Progenitor cell of endocrine pancreas (in vitro differentiated cells): Measurements from ENCODE around the gene CCL28. TPM values are rescaled to one million over a fixed set of nuclear protein-coding genes. Genes with fewer than 3 reads are reported as not detected.

ENCODE experiments used
- DNase-seq: peaks from one replicate; pipeline ENCODE4 v3.0.0; 2021; ENCODE audit warnings: low spot score; ENCODE audit not compliant: unreplicated experiment
- H3K27ac Mint-ChIP-seq: 2 replicates; pipeline ENCODE4 v1.8.0; 2021; ENCODE audit warnings: mild to moderate bottlenecking, moderate library complexity, mixed read lengths
- H3K27me3 Mint-ChIP-seq: 2 replicates; pipeline ENCODE4 v1.8.0; 2021; ENCODE audit warnings: mixed read lengths
- H3K36me3 Mint-ChIP-seq: 2 replicates; pipeline ENCODE4 v1.8.0; 2022; ENCODE audit warnings: mixed read lengths; ENCODE audit not compliant: insufficient read depth
- H3K4me1 Mint-ChIP-seq: 2 replicates; pipeline ENCODE4 v1.8.0; 2021; ENCODE audit warnings: low read depth, mixed read lengths
- H3K4me3 Mint-ChIP-seq: 2 replicates; pipeline ENCODE4 v1.8.0; 2021; ENCODE audit warnings: low read depth, mild to moderate bottlenecking, moderate library complexity, mixed read lengths
- H3K9me3 Mint-ChIP-seq: 2 replicates; pipeline ENCODE4 v1.8.0; 2021; ENCODE audit warnings: low read depth, mixed read lengths
- total RNA-seq: library from RNA; stranded (reverse); gene quantifications from 2 replicates; pipeline ENCODE4 v1.2.1, GENCODE V29; 2021
- TF ChIP-seq, protein P1 (sequence below): fragments of 200-600 bp; sonication (generic); IDR thresholded peaks from one replicate; pipeline ENCODE4 v1.5.0; 2021; ENCODE audit warnings: antibody characterized with exemption, mild to moderate bottlenecking; ENCODE audit not compliant: unreplicated experiment

The CCL28 gene
- total RNA-seq, 1 donor from 2014 or later = not detected

DNA sequence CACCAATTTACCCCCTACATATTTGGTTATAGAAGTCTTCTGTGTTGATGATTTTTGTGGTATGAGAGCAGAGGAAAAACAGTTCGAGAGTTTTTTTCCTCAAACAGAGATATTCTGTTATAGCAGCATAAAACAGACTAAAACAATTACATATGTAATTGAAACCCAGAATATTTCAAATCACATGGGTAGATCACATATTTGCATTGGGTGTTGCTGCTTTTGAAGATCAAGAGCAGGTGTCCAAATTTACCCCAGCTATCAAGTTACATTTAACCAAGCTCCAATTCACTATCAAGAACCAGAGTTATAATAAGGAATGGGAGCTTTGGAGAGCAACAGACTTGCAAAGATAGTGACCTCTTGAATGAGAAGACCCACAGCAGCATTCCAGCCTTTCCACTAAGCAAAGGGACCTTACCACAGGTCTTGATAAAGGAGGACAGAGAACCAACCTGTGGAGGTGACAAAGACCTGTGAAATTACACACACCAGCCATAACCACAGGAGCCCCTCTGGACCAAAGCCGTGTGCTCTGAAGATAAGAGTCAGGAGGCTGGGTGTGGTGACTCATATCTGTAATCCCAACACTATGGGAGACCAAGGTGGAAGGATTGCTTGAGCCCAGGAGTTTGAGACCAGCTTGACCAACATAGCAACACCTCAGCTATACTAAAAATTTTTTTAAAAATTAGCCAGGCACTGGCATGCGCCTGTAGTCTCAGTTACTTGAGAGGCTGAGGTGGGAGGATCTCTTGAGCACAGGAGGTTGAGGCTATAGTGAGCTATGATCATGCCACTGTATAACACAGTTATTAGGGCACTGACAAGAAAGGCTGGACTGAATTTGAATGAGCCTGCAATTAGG is 4.0 kb upstream of the CCL28 start:
- no peak for DNase-seq
- Mint-ChIP-seq H3K9me3 (no peaks in the 10 kb centered on the region), H3K27ac (no peak overlapping the region), H3K4me3 (no peak overlapping the region), H3K27me3 (no peaks in the 10 kb centered on the region), H3K36me3 (no peaks in the 10 kb centered on the region), H3K4me1 (no peaks in the 10 kb centered on the region)
- TF ChIP-seq, protein P1, sequence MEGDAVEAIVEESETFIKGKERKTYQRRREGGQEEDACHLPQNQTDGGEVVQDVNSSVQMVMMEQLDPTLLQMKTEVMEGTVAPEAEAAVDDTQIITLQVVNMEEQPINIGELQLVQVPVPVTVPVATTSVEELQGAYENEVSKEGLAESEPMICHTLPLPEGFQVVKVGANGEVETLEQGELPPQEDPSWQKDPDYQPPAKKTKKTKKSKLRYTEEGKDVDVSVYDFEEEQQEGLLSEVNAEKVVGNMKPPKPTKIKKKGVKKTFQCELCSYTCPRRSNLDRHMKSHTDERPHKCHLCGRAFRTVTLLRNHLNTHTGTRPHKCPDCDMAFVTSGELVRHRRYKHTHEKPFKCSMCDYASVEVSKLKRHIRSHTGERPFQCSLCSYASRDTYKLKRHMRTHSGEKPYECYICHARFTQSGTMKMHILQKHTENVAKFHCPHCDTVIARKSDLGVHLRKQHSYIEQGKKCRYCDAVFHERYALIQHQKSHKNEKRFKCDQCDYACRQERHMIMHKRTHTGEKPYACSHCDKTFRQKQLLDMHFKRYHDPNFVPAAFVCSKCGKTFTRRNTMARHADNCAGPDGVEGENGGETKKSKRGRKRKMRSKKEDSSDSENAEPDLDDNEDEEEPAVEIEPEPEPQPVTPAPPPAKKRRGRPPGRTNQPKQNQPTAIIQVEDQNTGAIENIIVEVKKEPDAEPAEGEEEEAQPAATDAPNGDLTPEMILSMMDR = no peak

DNA sequence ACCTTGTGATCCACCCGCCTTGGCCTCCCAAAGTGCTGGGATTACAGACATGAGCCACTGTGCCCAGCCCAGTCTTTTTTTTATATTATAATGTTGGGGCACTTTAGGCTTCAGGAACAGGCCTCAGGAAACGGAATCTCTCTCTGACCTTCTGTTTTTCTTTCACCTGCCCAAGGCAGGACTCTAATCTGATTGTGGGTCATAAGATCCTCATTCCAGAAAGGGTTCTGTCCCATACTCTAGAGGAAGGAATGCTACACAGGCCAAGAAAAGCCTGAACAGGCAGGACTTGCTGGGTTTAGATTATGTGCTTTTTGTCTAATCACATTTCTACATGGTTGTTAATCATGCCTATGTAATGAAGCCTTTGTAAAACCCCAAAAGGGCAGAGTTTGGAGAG is 1.8 kb upstream of the CCL28 start:
- Mint-ChIP-seq H3K36me3 (no peaks in the 10 kb centered on the region), H3K4me1 (no peaks in the 10 kb centered on the region), H3K9me3 (no peaks in the 10 kb centered on the region), H3K27me3 (no peaks in the 10 kb centered on the region), H3K4me3 (no peak overlapping the region), H3K27ac (no peak overlapping the region)
- TF ChIP-seq, protein P1 = no peak
- no peak for DNase-seq

DNA sequence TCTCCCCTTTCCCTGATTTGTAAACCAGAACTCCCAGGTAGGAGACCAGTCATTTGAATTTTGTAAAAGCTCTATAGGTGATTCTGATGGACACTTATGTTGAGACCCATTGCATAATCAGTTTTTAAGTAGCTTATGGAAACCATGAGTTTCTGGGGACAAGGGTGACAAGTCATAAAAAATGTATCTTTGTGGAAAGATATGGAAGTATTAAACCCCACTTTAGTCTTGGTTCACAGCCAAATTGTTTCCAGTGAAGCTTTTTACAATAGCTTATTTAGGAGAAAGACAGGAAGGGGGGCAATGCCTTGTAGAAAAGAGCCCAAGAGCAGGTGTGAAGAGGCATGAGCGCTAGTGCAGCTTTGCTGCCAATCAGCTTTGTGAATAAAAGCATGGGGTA is 453 bp upstream of the CCL28 start:
- DNase-seq = no peak
- Mint-ChIP-seq H3K36me3 (no peaks in the 10 kb centered on the region), H3K9me3 (no peaks in the 10 kb centered on the region), H3K4me1 (no peaks in the 10 kb centered on the region), H3K4me3 (no peak overlapping the region), H3K27me3 (no peaks in the 10 kb centered on the region), H3K27ac (no peak overlapping the region)
- TF ChIP-seq, protein P1 = no peak

DNA sequence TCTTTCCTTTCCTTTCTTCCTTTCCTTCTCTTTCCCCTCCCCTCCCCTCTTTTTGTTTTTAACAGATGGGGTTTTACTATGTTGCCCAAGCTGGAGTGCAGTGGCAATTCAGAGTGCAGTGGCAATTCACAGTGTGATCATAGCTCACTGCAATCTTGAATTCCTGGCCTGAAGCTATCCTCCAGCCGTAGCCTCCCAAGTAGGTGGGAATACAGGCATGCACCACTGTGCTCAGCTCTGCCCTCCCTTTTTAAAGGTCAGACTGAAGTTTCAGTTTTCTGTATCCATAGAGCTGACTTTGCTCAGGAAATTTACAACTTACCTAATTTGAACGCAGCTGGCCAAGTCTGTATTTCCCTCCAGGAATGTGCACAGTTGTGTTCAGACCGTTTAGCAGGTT is 696 bp downstream of the CCL28 start:
- no peaks in the 10 kb centered on the region for H3K27me3 Mint-ChIP-seq
- no peak overlapping the region for H3K4me3 Mint-ChIP-seq
- H3K36me3 Mint-ChIP-seq = no peaks in the 10 kb centered on the region
- no peak for DNase-seq
- no peaks in the 10 kb centered on the region for H3K9me3 Mint-ChIP-seq
- TF ChIP-seq, protein P1 = no peak
- no peaks in the 10 kb centered on the region for H3K4me1 Mint-ChIP-seq
- H3K27ac Mint-ChIP-seq = peak overlapping the region; percentile 42

DNA sequence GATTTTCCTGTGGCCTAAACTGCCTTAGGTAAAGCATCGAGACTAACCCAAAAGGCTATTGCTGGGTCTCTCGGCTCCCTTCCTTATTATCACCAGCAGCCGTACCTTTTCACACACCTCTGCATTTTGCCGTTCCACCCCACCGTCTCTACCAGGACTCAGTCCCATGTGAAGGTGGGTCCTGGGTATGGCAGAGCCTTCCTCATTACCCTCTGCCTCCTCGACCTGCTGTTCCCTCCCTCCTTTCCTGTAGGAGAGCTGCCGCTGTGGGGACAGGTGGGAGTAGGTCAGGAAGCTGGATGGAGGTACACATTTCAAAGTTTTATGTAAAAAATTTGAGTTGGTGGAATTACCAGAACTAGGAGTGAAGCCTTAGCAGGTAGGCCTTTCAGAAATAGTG is 1.8 kb downstream of the CCL28 start:
- H3K9me3 Mint-ChIP-seq = no peaks in the 10 kb centered on the region

More for the DNA sequence above, 1.8 kb downstream of the CCL28 start:
- H3K27me3 Mint-ChIP-seq = no peaks in the 10 kb centered on the region
- no peaks in the 10 kb centered on the region for H3K36me3 Mint-ChIP-seq
- H3K4me1 Mint-ChIP-seq = no peaks in the 10 kb centered on the region
- TF ChIP-seq, protein P1 = no peak
- DNase-seq = no peak
- no peak overlapping the region for H3K27ac Mint-ChIP-seq
- no peak overlapping the region for H3K4me3 Mint-ChIP-seq
